Thymus (tissue), 11 donors: Measurements from ENCODE around the gene GGT7. TPM values are rescaled to one million over a fixed set of nuclear protein-coding genes. Genes with fewer than 3 reads are reported as not detected.
"Not testable (repeated sequence)": the region's sequence is repeated elsewhere in the genome, so short reads cannot be mapped to it uniquely, and the experiment has no call there.

Experiments
- DNase-seq, 9 donors: peaks; one replicate each; pipeline ENCODE4 v3.0.0-alpha.2; 2013; ENCODE audit warnings: low spot score in 9 of 9, low read depth in 6 of 9, missing footprints in 1 of 9
- H3K27ac ChIP-seq, 2 donors: one replicate each; pipeline ENCODE4 v1.5.1; 2013; ENCODE audit warnings: control low read depth in 1 of 2, low read depth in 1 of 2, low read length in 1 of 2, mild to moderate bottlenecking in 1 of 2, moderate library complexity in 1 of 2
- H3K27me3 ChIP-seq, 2 donors: one replicate each; pipeline ENCODE4 v1.5.1; 2013; ENCODE audit warnings: low read length in 1 of 2; ENCODE audit not compliant: control insufficient read depth in 2 of 2, insufficient read depth in 1 of 2
- H3K36me3 ChIP-seq, 2 donors: one replicate each; pipeline ENCODE4 v1.5.1; 2013; ENCODE audit warnings: low read length in 1 of 2, mild to moderate bottlenecking in 1 of 2, moderate library complexity in 1 of 2; ENCODE audit not compliant: control insufficient read depth in 2 of 2, insufficient read depth in 2 of 2
- H3K4me1 ChIP-seq, 2 donors: one replicate each; pipeline ENCODE4 v1.5.1; 2013; ENCODE audit warnings: low read length in 2 of 2; ENCODE audit not compliant: control insufficient read depth in 2 of 2, insufficient read depth in 2 of 2
- H3K4me3 ChIP-seq, 2 donors: one replicate each; pipeline ENCODE4 v1.5.1; 2013; ENCODE audit warnings: low read length in 2 of 2, control low read depth in 1 of 2, mild to moderate bottlenecking in 1 of 2
- H3K9me3 ChIP-seq, 2 donors: one replicate each; pipeline ENCODE4 v1.5.1; 2013; ENCODE audit warnings: low read length in 1 of 2, mild to moderate bottlenecking in 1 of 2; ENCODE audit not compliant: control insufficient read depth in 2 of 2, insufficient read depth in 1 of 2
- WGBS: extraction: QIAGEN DNeasy Blood & Tissue Kit; methylation state at CpG from one replicate; pipeline ENCODE4 v1.1.7; 2013; 5-methylcytosine and 5-hydroxymethylcytosine counted together
- polyA plus RNA-seq: library from polyadenylated mRNA; stranded (reverse); fragments of 200-250 nt; gene quantifications from one replicate; pipeline ENCODE4 v1.2.3, GENCODE V29; 2013
- total RNA-seq: library from RNA; stranded (reverse); fragments of 120-200 nt; gene quantifications from one replicate; pipeline ENCODE4 v1.2.4, GENCODE V29; 2013
- donor health status: healthy.

GGT7 gene
- total and polyA plus RNA-seq, 2 donors, result 3.9 to 19.4 TPM

GRCh38 chr20:34817801-34818200, 54.9 kb downstream of the GGT7 start:
- peaks cover 0 to 6% of the 10 kb centered on the region in 2 donors for H3K36me3 ChIP-seq
- DNase-seq, result no peak
- no peaks in the 10 kb centered on the region for H3K9me3 ChIP-seq
- H3K4me3 ChIP-seq, result no peak overlapping the region
- H3K27ac ChIP-seq, result no peak overlapping the region
- no peaks in the 10 kb centered on the region for H3K27me3 ChIP-seq
- H3K4me1 ChIP-seq, result no peaks in the 10 kb centered on the region
- WGBS, result 47% methylated on average over 2 of the region's 2 CpGs

GRCh38 chr20:34817072-34817471, 55.6 kb downstream of the GGT7 start:
- no peaks in the 10 kb centered on the region for H3K9me3 ChIP-seq
- H3K4me3 ChIP-seq, result no peak overlapping the region
- peaks cover 0 to 6% of the 10 kb centered on the region in 2 donors for H3K36me3 ChIP-seq
- WGBS, result 100% methylated on average over 1 of the region's 2 CpGs
- no peak for DNase-seq
- no peaks in the 10 kb centered on the region for H3K4me1 ChIP-seq
- H3K27ac ChIP-seq, result no peak overlapping the region
- H3K27me3 ChIP-seq, result no peaks in the 10 kb centered on the region

GRCh38 chr20:34815636-34816035, 57.0 kb downstream of the GGT7 start:
- peaks cover 0 to 8% of the 10 kb centered on the region in 2 donors for H3K36me3 ChIP-seq
- no peak overlapping the region for H3K4me3 ChIP-seq
- no peaks in the 10 kb centered on the region for H3K9me3 ChIP-seq
- no peaks in the 10 kb centered on the region for H3K27me3 ChIP-seq
- H3K27ac ChIP-seq, result no peak overlapping the region
- H3K4me1 ChIP-seq, result no peaks in the 10 kb centered on the region
- WGBS, result 99% methylated on average over 1 of the region's 1 CpG
- DNase-seq, result no peak

- WGBS, result over 99% methylated on average over 5 of the region's 5 CpGs
- H3K27me3 ChIP-seq, result no peaks in the 10 kb centered on the region
- no peak overlapping the region for H3K4me3 ChIP-seq
- peaks cover 0 to 2% of the 10 kb centered on the region in 2 donors for H3K36me3 ChIP-seq
- no peaks in the 10 kb centered on the region for H3K9me3 ChIP-seq
- no peak for DNase-seq
- no peak overlapping the region for H3K27ac ChIP-seq
- H3K4me1 ChIP-seq, result no peaks in the 10 kb centered on the region
These were observed 64.1 kb downstream of the GGT7 start for GRCh38 chr20:34808583-34808982.

DNA sequence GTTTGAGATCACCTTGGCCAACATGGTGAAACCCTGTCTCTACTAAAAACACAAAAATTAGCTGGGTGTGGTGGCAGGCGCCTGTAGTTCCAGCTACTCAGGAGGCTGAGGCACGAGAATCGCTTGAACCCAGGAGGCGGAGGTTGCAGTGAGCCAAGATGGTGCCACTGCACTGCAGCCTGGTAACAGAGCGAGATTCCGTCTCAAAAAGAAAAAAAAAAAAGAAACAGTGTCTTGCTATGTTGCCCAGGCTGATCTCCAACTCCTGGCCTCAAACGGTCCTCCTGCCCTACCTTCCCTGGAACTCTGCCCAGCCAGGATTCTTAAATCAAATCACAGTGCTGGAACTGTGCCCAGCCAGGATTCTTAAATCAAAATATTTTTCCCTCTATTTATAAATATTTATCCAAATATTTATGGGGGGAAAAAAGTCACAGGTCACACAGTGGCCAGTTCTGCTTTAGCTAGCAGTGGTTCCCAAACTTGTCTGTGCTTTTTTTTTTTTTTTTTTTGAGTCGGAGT, 64.7 kb downstream of the GGT7 start:
- 98% methylated on average over 8 of the region's 8 CpGs for WGBS
- not testable (repeated sequence) for DNase-seq, H3K4me3 ChIP-seq, H3K27ac ChIP-seq, H3K4me1 ChIP-seq, H3K9me3 ChIP-seq, H3K27me3 ChIP-seq, H3K36me3 ChIP-seq

DNA sequence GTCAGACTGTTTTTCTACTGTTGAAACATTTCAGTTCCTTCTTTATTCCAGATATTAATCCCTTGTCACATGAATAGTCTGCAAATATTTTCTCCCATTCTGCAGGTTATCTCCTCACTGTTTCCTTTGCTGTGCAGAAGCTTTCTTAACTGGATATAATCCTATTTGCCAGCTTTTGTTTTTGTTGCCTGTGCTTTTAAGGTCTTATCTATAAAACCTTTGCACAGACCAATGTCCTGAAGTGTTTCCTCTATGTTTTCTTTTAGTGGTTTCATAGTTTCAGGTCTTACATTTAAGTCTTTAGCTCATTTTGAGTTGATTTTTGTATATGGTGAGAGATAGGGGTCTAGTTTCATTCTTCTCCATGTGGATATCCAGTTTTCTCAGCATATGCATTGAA, 66.4 kb downstream of the GGT7 start:
- H3K9me3 ChIP-seq, result no peaks in the 10 kb centered on the region
- no peaks in the 10 kb centered on the region for H3K4me1 ChIP-seq
- H3K36me3 ChIP-seq, result peaks cover 0 to 1% of the 10 kb centered on the region in 2 donors
- no peak overlapping the region for H3K27ac ChIP-seq
- no peaks in the 10 kb centered on the region for H3K27me3 ChIP-seq
- no peak overlapping the region for H3K4me3 ChIP-seq
- no peak for DNase-seq

- no peak for DNase-seq
- no peaks in the 10 kb centered on the region for H3K36me3 ChIP-seq
These were observed 73.8 kb downstream of the GGT7 start for GRCh38 chr20:34798871-34799270.

DNA sequence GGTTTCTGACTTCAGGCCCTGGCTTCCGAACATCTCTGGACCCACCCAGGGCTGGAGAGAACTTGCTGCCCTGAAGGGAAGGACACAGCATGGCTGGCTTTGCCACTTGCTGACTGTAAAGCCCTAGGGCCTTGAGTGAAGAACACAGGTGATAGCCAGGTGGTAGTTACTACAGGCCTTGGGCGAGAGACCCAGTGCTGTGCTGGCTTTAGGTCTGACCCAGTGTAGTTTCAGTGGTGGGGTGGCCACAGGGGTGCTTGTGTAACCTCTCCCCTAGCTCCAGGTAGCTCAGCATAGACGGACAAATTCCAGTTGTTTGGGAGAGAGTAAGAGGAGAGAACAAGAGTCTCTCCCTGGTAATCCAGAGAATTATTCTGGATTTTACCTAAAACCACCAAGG, 74.3 kb downstream of the GGT7 start:
- 65% methylated on average over 3 of the region's 3 CpGs for WGBS
- H3K9me3 ChIP-seq, result no peaks in the 10 kb centered on the region
- H3K36me3 ChIP-seq, result no peaks in the 10 kb centered on the region
- no peak for DNase-seq
- H3K4me1 ChIP-seq, result no peaks in the 10 kb centered on the region
- no peak overlapping the region for H3K27ac ChIP-seq
- H3K27me3 ChIP-seq, result no peaks in the 10 kb centered on the region
- H3K4me3 ChIP-seq, result no peak overlapping the region

More at GRCh38 chr20:34798871-34799270, 73.8 kb downstream of the GGT7 start:
- Histone ChIP-seq H3K27ac (no peak overlapping the region), H3K4me1 (no peaks in the 10 kb centered on the region), H3K9me3 (no peaks in the 10 kb centered on the region), H3K4me3 (no peak overlapping the region), H3K27me3 (no peaks in the 10 kb centered on the region)

- 97% methylated on average over 8 of the region's 8 CpGs for WGBS
- no peaks in the 10 kb centered on the region for H3K27me3 ChIP-seq
These were observed 75.4 kb downstream of the GGT7 start for GRCh38 chr20:34797012-34797995.

More at GRCh38 chr20:34797012-34797995, 75.4 kb downstream of the GGT7 start:
- no peaks in the 10 kb centered on the region for H3K9me3 ChIP-seq
- no peak overlapping the region for H3K4me3 ChIP-seq
- no peaks in the 10 kb centered on the region for H3K36me3 ChIP-seq
- no peaks in the 10 kb centered on the region for H3K4me1 ChIP-seq
- no peak overlapping the region for H3K27ac ChIP-seq
- no peak for DNase-seq
